CD4-positive, alpha-beta T cell treated with Interleukin-2 at 100 ng/mL for 4 hours (primary cell): Measurements from ENCODE around the gene MRPL16.

ENCODE experiments used
- DNase-seq: peaks from one replicate; pipeline ENCODE4 v3.0.0-alpha.2; 2020; ENCODE audit warnings: low spot score

The MRPL16 gene

GRCh38 chr11:59770869-59771268 lies 39.7 kb downstream of the MRPL16 start:
- no peak for DNase-seq

- no peak for DNase-seq
Measured at GRCh38 chr11:59770319-59770718, 40.3 kb downstream of the MRPL16 start.

- no peak for DNase-seq
Measured at GRCh38 chr11:59769828-59770227, 40.8 kb downstream of the MRPL16 start.

- DNase-seq, result no peak
Measured at GRCh38 chr11:59769111-59769510, 41.5 kb downstream of the MRPL16 start.

GRCh38 chr11:59767225-59767611 lies 43.4 kb downstream of the MRPL16 start:
- DNase-seq, result peak; percentile 34

- DNase-seq, result no peak
Measured at GRCh38 chr11:59766542-59767224, 43.9 kb downstream of the MRPL16 start.

GRCh38 chr11:59765068-59765735 lies 45.4 kb downstream of the MRPL16 start:
- DNase-seq, result no peak

- no peak for DNase-seq
Measured at GRCh38 chr11:59761993-59762392, 48.6 kb downstream of the MRPL16 start.

- no peak for DNase-seq
Measured at GRCh38 chr11:59760771-59761170, 49.8 kb downstream of the MRPL16 start.

GRCh38 chr11:59759900-59760299 lies 50.7 kb downstream of the MRPL16 start:
- DNase-seq, result no peak

GRCh38 chr11:59758401-59759037 lies 52.1 kb downstream of the MRPL16 start:
- no peak for DNase-seq

- DNase-seq, result no peak
Measured at GRCh38 chr11:59756845-59757244, 53.7 kb downstream of the MRPL16 start.

- DNase-seq, result no peak
Measured at GRCh38 chr11:59756558-59756840, 54.1 kb downstream of the MRPL16 start.
